SK-N-SH treated with all-trans-retinoic acid at 6 μM for 48 hours (cell line): ENCODE results near the gene METTL26.

Experiments
- CSDC2 ChIP-seq: fragments of 250-450 bp; sonication (Bioruptor Pico); IDR thresholded peaks from 2 replicates; pipeline ENCODE4 v1.5.0; 2020; ENCODE audit warnings: mild to moderate bottlenecking, moderate library complexity
- CSRNP3 ChIP-seq: fragments of 250-450 bp; sonication (Bioruptor Pico); IDR thresholded peaks from 2 replicates; pipeline ENCODE4 v1.5.1; 2021; ENCODE audit warnings: mild to moderate bottlenecking, moderate library complexity
- PATZ1 ChIP-seq: fragments of 250-450 bp; sonication (Bioruptor Pico); IDR thresholded peaks from 2 replicates; pipeline ENCODE4 v1.8.0; 2020; ENCODE audit warnings: mild to moderate bottlenecking, moderate library complexity, borderline replicate concordance
- RARB ChIP-seq: fragments of 250-450 bp; sonication (Bioruptor Pico); IDR thresholded peaks from 2 replicates; pipeline ENCODE4 v1.8.0; 2021; ENCODE audit warnings: mild to moderate bottlenecking, moderate library complexity
- ZC3H10 ChIP-seq: fragments of 250-450 bp; sonication (Bioruptor Pico); IDR thresholded peaks from 2 replicates; pipeline ENCODE4 v1.5.1; 2021; ENCODE audit warnings: mild to moderate bottlenecking, moderate library complexity
- ZFP3 ChIP-seq: fragments of 250-450 bp; sonication (Bioruptor Pico); IDR thresholded peaks from 2 replicates; pipeline ENCODE4 v1.5.0; 2020; ENCODE audit warnings: mild to moderate bottlenecking, moderate library complexity
- ZFP30 ChIP-seq: fragments of 450-650 bp; formaldehyde crosslinking; IDR thresholded peaks from 2 replicates; pipeline ENCODE4 v1.5.0; 2022; ENCODE audit warnings: mild to moderate bottlenecking, moderate library complexity
- ZNF565 ChIP-seq: fragments of 450-650 bp; formaldehyde crosslinking; conservative IDR thresholded peaks from 2 replicates; pipeline ENCODE4 v1.5.0; 2020; ENCODE audit warnings: low read depth, mild to moderate bottlenecking, moderate library complexity

GRCh38 chr16:608019-608418 is 28.1 kb downstream of the METTL26 start:
- TF ChIP-seq CSDC2 (no peak), ZFP3 (CRISPR knock-in tag) (no peak), ZFP30 (CRISPR knock-in tag) (no peak), ZC3H10 (CRISPR knock-in tag) (no peak), CSRNP3 (CRISPR knock-in tag) (no peak), RARB (CRISPR knock-in tag) (no peak), PATZ1 (CRISPR knock-in tag) (no peak), ZNF565 (no peak)
